HG02623 (cell line): ENCODE results near the gene GTF3C5.
"Not testable (repeated sequence)": the region's sequence is repeated elsewhere in the genome, so short reads cannot be mapped to it uniquely, and the experiment has no call there.

Experiments used
- ATAC-seq: cut with Tn5 transposase; IDR thresholded peaks from one replicate; pipeline ENCODE4 v1.9.1; 2021; ENCODE audit warnings: moderate library complexity; ENCODE audit not compliant: unreplicated experiment

GTF3C5 gene

DNA sequence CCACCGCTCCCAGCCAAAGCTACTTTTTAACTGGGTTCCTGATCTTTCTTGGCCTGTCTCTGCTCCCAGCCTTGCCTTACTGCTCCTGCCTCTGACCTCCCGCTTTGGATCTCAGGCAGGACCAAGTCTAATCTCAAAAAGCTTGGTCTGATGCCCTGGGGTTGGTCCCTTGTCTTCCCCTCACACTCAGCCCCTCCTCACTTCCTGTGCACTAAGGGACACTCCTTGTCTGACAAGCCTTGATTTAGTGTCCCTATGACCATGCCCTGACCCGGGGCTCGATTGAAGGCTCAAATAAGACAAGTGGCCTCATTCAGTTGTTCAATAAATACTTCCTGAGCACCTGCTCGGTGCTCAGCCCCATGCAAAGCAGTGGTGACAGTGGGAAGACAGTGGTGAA, 3.7 kb upstream of the GTF3C5 start:
- no peak for ATAC-seq

DNA sequence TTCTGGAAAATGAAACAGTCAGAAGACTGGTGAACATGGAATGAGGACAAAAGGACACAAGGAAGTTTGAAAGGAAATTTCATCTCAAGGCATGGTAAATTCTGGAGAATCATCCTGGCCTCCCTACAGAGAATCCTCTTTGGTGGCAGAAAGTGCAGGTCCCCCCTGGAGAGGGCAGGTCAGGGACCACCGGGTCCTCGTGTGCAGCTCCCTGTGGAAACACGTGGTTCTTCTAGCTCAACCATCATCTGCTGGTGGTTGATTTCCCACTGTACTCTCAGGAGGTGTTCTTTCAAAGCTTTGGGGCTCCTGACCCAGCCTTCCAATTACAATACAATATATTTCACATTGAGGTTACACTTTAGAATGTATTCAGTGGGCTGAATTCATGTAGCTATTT, 2.6 kb upstream of the GTF3C5 start:
- ATAC-seq: no peak

DNA sequence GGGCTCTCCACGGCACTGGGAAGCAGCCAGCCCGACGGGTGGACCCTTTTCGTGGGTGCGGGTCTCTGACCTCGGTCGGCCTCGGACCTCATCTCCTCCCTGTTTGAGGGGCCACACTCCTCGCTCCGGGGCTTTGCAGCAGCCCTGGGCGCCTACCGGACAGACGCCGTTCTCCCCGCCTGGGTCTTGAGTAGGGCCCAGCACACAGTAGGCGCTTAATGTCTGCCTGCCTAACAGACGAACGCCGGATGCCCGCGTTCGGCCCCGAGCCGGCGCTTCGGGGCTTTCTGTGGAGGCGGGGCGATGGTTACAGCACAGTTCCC, 842 bp upstream of the GTF3C5 start:
- ATAC-seq: no peak

DNA sequence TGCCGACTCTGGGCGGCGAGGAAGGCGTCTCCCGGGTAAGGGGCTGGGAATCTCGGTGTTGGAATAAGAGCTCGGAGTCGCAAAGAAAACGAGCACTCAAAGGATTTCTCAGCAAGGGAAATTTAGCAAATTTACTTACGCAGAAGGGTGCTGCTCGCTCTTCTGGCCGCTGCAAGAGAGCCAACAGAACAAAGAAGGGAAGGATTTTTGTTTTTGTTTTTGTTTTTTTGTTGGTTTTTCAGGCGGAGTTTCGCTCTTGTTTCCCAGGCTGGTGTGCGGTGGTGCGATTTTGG, 279 bp downstream of the GTF3C5 start:
- ATAC-seq: no peak

GRCh38 chr9:133031496-133031911, 707 bp downstream of the GTF3C5 start:
- no peak for ATAC-seq

GRCh38 chr9:133032171-133032570, 1.4 kb downstream of the GTF3C5 start:
- no peak for ATAC-seq

GRCh38 chr9:133035669-133036068, 4.9 kb downstream of the GTF3C5 start:
- no peak for ATAC-seq

DNA sequence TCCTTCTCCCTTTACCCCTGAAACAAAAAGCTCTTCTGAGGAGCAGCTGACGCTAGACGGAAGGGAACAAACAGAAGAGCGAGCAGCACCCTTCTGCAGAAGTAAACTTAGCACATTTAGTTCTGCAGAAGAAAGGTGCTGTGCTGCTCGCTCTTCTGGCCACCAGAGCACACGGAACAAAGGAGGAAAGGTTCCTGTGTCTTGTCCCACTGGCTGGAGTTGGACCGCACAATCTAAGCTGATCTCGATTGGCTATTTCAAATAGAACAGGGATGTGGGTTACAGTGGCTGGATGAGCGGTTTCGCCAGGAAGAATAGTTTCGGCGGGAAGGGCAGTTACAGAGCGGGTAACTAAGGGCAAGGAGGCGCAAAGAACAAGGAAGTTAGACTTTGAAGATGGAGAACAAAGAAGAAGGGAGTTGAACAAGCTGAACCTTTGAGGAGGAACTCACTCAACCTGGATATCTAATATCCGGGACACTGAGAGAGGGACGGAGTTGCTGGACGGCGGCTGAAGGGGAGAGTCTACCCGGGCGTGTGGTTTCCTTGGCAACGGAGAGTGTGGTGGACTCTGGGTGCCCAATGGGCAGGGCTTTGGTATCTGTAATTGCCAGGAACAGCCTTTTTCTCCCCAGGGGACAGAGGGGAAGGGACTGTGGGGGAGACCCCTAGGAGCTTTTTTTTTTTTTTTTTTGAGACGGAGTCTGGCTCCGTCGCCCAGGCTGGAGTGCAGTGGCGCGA, 7.1 kb downstream of the GTF3C5 start:
- no peak for ATAC-seq

- ATAC-seq: not testable (repeated sequence)
Measured at GRCh38 chr9:133040892-133041479, 10.2 kb downstream of the GTF3C5 start.

- ATAC-seq: no peak
Measured at GRCh38 chr9:133041958-133042357, 11.2 kb downstream of the GTF3C5 start.

DNA sequence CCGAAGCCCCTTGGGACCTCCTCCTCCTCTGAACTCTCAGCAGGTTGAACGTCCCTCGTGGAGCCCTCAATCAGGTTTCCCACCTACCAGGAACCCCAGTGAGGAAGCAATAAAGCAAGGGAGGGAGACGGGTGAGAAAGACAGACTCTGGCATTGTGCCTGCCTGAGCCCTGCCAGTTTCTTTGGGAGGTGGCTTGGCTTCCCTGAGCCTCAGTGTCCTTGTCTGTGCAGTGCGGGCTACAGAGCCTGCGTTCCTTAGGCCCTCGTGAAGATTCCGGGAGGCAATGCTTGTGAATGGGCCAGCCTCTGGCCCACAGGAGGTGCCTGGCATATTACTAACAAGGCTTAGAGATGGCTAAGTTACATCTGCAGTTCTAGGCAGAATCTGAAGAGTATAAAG, 11.9 kb downstream of the GTF3C5 start:
- no peak for ATAC-seq

GRCh38 chr9:133043449-133044035, 12.7 kb downstream of the GTF3C5 start:
- no peak for ATAC-seq

DNA sequence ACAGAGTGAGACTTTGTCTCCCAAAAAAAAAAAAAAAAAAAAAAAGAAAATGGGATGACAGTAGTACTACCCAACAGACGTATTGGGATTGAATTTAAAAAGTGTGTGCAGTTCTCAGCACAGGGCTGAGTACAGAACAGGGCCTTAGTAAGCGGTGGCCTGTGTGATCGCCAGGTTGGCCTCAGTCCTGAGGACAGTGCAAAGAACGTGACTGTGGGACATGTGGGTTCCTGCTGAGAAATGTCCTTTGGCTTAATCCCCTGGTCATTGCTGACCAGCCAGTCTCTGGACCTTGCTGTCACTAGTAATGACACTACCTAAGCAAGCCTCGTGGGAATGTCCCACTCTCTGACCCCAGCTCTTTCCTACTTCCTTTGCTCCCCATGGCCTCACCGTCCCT, 13.3 kb downstream of the GTF3C5 start:
- ATAC-seq: no peak

GRCh38 chr9:133044661-133045060, 13.9 kb downstream of the GTF3C5 start:
- no peak for ATAC-seq

DNA sequence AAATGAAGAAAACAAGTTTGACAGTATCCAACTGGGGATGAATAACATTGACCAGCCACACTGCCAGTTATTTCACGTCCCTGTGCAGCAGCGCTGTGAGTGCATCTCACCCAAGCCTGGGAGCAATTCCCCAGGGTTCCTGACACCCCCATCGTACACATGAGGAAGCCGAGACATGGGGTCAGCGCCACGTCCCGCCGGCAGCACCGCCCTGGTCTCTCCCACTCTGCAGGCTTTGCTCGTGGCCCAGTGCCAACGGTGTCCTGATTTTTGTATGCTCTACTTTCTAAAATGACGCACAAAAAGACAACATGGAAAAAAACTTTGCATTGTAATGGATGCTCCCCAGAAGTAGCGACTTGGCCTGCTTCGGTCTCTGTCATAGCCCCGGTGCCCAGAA, 14.3 kb downstream of the GTF3C5 start:
- ATAC-seq: no peak

- ATAC-seq: no peak
Measured at GRCh38 chr9:133046196-133046899, 15.6 kb downstream of the GTF3C5 start.

DNA sequence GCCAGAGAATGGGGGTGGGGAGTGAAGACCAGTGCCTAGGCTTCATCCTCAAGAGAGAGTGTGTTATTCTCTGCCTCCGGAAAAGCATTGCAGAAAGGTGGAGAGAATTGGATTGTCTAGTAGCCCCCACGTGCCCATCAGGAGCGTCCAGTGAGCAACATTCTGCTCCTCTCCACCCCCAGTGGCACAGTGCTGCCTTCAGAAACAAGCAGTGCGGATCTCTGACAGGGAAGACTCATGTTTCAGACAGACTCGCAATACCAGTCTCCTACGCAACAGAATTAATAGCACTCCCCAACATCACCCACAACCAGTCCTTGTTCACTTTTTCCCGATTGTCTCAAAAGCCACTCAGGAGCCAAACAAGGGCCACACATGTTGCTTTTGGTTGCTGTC, 16.1 kb downstream of the GTF3C5 start:
- ATAC-seq: no peak

GRCh38 chr9:133048595-133048994, 17.8 kb downstream of the GTF3C5 start:
- no peak for ATAC-seq

DNA sequence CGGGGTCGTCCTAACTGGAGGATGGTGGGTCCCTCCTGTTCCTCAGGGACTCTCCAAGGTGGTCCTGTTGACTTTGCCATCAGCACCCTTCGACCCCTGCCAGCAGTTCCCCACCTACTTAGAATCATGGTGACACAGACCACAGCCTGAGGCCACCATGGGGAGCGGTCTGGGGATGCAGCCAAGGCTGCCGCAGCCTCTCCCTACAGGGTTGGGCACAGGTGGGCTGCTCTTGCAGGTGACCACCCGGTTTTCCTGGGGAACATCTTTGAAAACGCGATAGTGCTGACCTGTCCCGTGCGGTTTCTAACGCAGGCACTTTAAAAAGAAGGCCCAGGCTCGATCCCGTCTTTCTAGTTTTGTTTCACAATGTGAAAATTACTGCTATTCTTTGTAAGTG, 18.2 kb downstream of the GTF3C5 start:
- no peak for ATAC-seq

DNA sequence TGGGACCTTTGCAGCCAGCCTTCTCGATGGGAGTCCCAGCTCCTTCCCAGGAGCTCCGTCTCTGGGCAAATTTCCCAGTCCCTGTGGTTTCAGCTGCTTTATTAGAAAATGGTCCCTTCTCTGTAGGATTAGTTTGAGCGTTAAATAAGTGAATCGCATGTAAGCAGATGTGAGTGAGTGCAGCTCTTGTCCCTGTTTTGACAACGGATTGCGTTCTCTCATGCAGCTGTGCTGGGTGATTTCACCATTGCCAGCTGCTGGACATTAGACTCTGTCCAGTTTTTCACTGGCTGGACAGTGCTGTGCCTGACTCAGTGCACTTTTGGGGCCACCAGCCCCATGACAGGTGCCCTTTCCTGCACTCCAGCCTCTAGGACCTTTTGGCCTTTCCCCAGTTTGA, 19.3 kb downstream of the GTF3C5 start:
- no peak for ATAC-seq

- no peak for ATAC-seq
Measured at GRCh38 chr9:133050781-133051180, 20.0 kb downstream of the GTF3C5 start.

- ATAC-seq: no peak
Measured at GRCh38 chr9:133051281-133051900, 20.6 kb downstream of the GTF3C5 start.
